Measurements from ENCODE around the gene NEK9. TPM values are rescaled to one million over a fixed set of nuclear protein-coding genes. Genes with fewer than 3 reads are reported as not detected.

NEK9 gene
- total and polyA plus RNA-seq, 2 experiments from 2014 or later: 16.3 to 31.1 TPM

GRCh38 chr14:75121552-75121951 is 5.3 kb downstream of the NEK9 start (continued):
- no peak for TF ChIP-seq ZNF114 (CRISPR knock-in tag; IDR thresholded peaks at IDR 0.05)
- no peak for TF ChIP-seq REST (IDR thresholded peaks at IDR 0.05; ENCODE audit: unreplicated experiment)
- TF ChIP-seq EZH2 (IDR thresholded peaks at IDR 0.05; ENCODE audit: low read depth, unreplicated experiment): no peak
- TF ChIP-seq ZNF331 (CRISPR knock-in tag; IDR thresholded peaks at IDR 0.05; ENCODE audit: low read depth): no peak
- no peak for TF ChIP-seq POLR2AphosphoS5 (IDR thresholded peaks at IDR 0.05; ENCODE audit: low read depth)
- TF ChIP-seq JUNB (IDR thresholded peaks at IDR 0.05; ENCODE audit: unreplicated experiment): no peak
- no peak for TF ChIP-seq ETS1 (IDR thresholded peaks at IDR 0.05)
- TF ChIP-seq CREB1 (CRISPR knock-in tag; IDR thresholded peaks at IDR 0.05; ENCODE audit: low read depth): no peak
- no peak for TF ChIP-seq CTCF (conservative IDR thresholded peaks at IDR 0.05; ENCODE audit: low read depth in 2 of 2)
- no peak for TF ChIP-seq EZH2phosphoT487 (IDR thresholded peaks at IDR 0.05; ENCODE audit: unreplicated experiment)

GRCh38 chr14:75120541-75121291 is 6.1 kb downstream of the NEK9 start:
- Histone ChIP-seq H3K4me1 (ENCODE audit: insufficient read depth) (peaks cover 2% of the 10 kb centered on the region), H3K4me3 (no peak overlapping the region), H3F3A (replicated peaks; ENCODE audit: low read depth) (no peaks in the 10 kb centered on the region), H3K36me3 (ENCODE audit: insufficient read depth) (no peaks in the 10 kb centered on the region), H3K27ac (ENCODE audit: low read depth) (no peak overlapping the region), H3K9me2 (ENCODE audit: insufficient read depth) (no peaks in the 10 kb centered on the region), H4K20me1 (replicated peaks; ENCODE audit: insufficient read depth) (no peaks in the 10 kb centered on the region; the same call in 1 of the 2 replicates), H3K4me2 (no peak overlapping the region), H2AFZ (no peak overlapping the region), H3K79me2 (replicated peaks; ENCODE audit: insufficient read depth) (peaks cover under 1% of the 10 kb centered on the region), H3K27me3 (ENCODE audit: insufficient read depth) (no peaks in the 10 kb centered on the region)
- Mint-ChIP-seq H3K4me3 (no peak overlapping the region), H3K9me3 (no peaks in the 10 kb centered on the region), H3K27me3 (ENCODE audit: insufficient read depth, low read depth, poor library complexity) (no peaks in the 10 kb centered on the region), H3K27ac (no peak overlapping the region), H3K36me3 (ENCODE audit: low read depth) (peaks cover 28% of the 10 kb centered on the region), H3K4me1 (peaks cover 8% of the 10 kb centered on the region)
- ATAC-seq (no peak), DNase-seq (ENCODE audit: low spot score) (no peak)
- TF ChIP-seq ZNF462 (CRISPR knock-in tag; IDR thresholded peaks at IDR 0.05) (no peak), EZH2phosphoT487 (IDR thresholded peaks at IDR 0.05; ENCODE audit: unreplicated experiment) (no peak), ZNF114 (CRISPR knock-in tag; IDR thresholded peaks at IDR 0.05) (no peak), CREB1 (CRISPR knock-in tag; IDR thresholded peaks at IDR 0.05; ENCODE audit: low read depth) (no peak)
